GM12801 (cell line): ENCODE data around the gene NAGLU.

Experiments
- TF ChIP-seq, protein P1 (sequence below): IDR thresholded peaks from one replicate; pipeline ENCODE4 v1.5.1; 2011; ENCODE audit warnings: control low read depth; ENCODE audit not compliant: insufficient read length; ENCODE audit errors: extremely low read depth

The NAGLU gene

GRCh38 chr17:42561897-42562387 lies 25.9 kb downstream of the NAGLU start, which contains the start of gene COASY:
Gene COASY (plus strand): TSS chr17:42562148. CDS start chr17:42562623, 475 bp downstream.
- TF ChIP-seq, protein P1, sequence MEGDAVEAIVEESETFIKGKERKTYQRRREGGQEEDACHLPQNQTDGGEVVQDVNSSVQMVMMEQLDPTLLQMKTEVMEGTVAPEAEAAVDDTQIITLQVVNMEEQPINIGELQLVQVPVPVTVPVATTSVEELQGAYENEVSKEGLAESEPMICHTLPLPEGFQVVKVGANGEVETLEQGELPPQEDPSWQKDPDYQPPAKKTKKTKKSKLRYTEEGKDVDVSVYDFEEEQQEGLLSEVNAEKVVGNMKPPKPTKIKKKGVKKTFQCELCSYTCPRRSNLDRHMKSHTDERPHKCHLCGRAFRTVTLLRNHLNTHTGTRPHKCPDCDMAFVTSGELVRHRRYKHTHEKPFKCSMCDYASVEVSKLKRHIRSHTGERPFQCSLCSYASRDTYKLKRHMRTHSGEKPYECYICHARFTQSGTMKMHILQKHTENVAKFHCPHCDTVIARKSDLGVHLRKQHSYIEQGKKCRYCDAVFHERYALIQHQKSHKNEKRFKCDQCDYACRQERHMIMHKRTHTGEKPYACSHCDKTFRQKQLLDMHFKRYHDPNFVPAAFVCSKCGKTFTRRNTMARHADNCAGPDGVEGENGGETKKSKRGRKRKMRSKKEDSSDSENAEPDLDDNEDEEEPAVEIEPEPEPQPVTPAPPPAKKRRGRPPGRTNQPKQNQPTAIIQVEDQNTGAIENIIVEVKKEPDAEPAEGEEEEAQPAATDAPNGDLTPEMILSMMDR = no peak

DNA sequence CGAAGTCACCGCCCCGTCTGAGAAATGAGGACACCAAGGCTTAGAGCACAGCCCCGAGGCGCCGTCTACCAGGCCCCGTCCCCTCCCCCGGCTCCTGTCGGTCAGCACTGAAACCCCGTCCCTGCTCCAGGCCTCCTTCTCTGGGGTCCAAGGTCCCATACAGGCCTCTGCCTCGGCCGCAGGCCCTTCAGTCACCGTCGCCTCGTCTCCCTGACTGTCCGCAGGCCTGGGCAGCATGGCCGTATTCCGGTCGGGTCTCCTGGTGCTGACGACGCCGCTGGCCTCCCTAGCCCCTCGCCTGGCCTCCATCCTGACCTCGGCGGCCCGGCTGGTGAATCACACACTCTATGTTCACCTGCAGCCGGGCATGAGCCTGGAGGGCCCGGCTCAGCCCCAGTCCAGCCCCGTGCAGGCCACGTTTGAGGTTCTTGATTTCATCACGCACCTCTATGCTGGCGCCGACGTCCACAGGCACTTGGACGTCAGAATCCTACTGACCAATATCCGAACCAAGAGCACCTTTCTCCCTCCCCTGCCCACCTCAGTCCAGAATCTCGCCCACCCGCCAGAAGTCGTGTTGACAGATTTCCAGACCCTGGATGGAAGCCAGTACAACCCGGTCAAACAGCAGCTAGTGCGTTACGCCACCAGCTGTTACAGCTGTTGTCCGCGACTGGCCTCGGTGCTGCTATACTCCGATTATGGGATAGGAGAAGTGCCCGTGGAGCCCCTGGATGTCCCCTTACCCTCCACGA lies 26.5 kb downstream of the NAGLU start:
- TF ChIP-seq, protein P1 = no peak

- TF ChIP-seq, protein P1 = no peak
Measured at GRCh38 chr17:42563143-42563509, 27.1 kb downstream of the NAGLU start.

GRCh38 chr17:42563543-42563942 lies 27.5 kb downstream of the NAGLU start:
- TF ChIP-seq, protein P1 = no peak

DNA sequence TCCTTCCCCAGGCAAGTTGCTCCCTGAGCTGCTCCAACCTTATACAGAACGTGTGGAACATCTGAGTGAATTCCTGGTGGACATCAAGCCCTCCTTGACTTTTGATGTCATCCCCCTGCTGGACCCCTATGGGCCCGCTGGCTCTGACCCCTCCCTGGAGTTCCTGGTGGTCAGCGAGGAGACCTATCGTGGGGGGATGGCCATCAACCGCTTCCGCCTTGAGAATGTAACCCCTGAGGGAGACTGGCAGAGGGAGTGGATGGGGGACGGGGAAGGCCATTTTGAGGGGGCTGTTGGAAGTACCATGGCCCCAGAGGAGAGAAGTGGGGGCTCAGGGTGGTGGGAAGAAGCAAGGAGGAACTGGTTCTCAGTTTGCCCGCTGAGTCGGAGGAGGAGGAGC lies 27.9 kb downstream of the NAGLU start:
- TF ChIP-seq, protein P1 = no peak

GRCh38 chr17:42564815-42565522 lies 28.9 kb downstream of the NAGLU start:
- TF ChIP-seq, protein P1 = no peak

DNA sequence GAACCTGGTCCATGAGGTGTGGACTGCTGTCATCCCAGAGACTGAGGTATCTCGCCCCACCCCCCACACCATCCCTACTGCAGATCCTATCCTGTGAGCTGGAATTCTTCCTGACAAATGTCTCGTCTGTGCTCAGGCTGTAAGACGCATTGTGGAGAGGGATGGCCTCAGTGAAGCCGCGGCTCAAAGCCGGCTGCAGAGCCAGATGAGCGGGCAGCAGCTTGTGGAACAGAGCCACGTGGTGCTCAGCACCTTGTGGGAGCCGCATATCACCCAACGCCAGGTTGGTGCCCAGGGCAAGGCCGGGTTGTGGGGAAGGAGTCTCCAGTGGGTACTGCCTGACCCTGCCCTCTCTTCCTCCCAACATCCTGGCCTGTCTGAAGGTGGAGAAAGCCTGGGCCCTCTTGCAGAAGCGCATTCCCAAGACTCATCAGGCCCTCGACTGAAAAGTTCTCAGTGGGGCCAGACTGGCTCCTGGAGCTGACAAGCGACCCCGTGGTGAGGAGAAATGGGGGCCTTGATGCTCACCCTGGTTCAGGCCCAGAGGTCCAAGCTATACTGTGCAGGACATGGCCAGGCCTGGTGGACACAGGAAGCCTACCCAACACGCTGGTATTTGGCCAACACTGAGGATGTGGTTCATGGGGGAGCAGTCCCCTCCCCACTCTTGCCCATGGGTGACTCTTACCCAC lies 29.6 kb downstream of the NAGLU start:
- TF ChIP-seq, protein P1 = no peak
